ENCODE data around the gene NEIL3. TPM values are rescaled to one million over a fixed set of nuclear protein-coding genes. Genes with fewer than 3 reads are reported as not detected.

NEIL3 gene
- total RNA-seq, 1 donor from 2014 or later, result 0.11 TPM

DNA sequence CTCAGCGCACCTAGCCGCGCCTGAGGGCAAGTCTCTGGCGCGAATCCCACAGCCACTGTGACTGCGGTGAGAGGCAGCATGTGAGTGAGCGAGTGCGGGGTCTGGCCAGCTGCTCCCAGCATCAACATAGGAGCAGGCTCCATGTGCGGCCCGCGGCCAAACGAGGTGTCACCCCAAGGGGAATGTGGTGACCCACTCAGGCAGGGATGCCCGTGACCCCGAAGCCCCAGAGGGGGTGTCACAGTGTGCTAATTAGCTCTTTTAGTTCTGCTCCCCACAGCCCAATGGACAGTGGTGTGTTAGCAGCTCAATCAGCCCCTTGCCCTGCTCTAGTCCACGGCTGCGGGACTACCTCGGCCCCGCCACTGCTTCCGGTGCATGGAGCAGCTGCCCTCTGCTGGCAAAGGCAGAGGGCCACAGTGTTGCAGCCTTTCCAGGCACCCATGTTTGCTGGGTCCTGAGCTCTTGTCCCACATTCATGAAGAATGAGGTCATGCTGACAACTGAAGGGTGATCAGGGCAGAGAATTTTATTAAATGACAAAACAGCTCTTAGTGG lies 71.1 kb downstream of the NEIL3 start:
- Histone ChIP-seq H3K4me3 (no peak overlapping the region), H3K4me1 (no peaks in the 10 kb centered on the region), H3K27me3 (ENCODE audit: low read depth) (no peaks in the 10 kb centered on the region), H3K9me3 (replicated peaks) (no peaks in the 10 kb centered on the region), H3K27ac (replicated peaks) (no peak overlapping the region), H3K36me3 (no peaks in the 10 kb centered on the region)
- no peak for TF ChIP-seq CTCF (IDR thresholded peaks at IDR 0.05; ENCODE audit: borderline replicate concordance)
- DNase-seq, result no peak
- intact Hi-C loops (cut with micrococcal nuclease), result no loop called here

DNA sequence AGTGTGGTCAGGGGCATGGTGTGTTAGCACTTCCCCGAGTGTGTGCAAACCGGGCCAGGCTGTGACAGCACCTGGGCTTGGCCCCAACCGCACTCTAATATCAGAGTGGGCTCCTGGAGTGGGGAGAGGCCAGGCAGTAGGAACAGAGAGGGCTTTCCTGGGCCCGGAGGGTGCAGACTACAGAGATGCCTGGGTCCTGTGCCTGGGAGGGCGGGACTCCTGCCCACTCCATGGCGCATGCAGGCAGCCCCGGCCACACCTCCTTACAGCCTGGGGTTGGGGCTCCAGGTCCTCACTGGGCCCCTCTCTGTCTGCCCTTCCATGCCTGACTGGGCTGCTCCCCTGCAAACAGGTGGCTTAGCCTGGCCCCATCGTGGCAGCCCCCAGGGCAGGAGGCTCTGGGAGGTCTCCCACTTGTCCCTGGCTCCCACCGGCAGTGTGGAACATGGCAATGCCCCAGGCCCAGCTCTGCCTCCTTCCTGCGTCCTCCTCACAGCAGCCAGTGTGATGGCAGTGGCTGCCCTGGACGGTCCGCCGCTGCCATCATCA lies 72.2 kb downstream of the NEIL3 start:
- DNase-seq, result no peak
- Histone ChIP-seq H3K36me3 (no peaks in the 10 kb centered on the region), H3K4me3 (no peak overlapping the region), H3K27ac (replicated peaks) (no peak overlapping the region), H3K9me3 (replicated peaks) (no peaks in the 10 kb centered on the region), H3K4me1 (no peaks in the 10 kb centered on the region), H3K27me3 (ENCODE audit: low read depth) (no peaks in the 10 kb centered on the region)
- intact Hi-C loops (cut with micrococcal nuclease), result no loop called here
- no peak for TF ChIP-seq CTCF (IDR thresholded peaks at IDR 0.05; ENCODE audit: borderline replicate concordance)

DNA sequence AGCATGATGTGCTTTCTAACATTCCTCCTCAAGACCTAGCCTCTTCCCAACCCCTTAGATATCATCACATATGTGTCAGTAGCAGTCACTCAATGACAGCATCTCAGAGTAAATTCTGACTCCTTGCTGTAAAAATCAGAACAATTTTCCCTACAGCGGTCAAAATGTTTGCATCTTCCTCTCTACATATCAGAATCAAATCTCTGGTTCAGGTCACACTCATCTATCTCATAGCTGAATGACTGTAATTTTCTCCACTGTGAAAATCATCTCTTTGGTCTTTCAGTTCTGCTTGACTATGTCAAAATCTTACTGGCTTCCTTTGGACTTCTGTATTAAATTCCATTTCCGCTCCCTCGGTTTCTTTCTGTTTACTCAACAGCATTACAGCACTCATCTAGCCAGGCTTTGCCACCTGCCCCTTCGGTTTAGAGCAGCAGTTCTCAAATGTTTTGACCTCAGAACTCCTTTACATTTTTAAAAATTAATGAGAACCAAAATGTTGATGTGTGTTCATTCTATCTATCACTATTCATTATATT lies 75.3 kb downstream of the NEIL3 start:
- no peaks in the 10 kb centered on the region for H3K27me3 ChIP-seq (ENCODE audit: low read depth)
- H3K4me3 ChIP-seq, result no peak overlapping the region
- no peaks in the 10 kb centered on the region for H3K9me3 ChIP-seq (replicated peaks)
- no peaks in the 10 kb centered on the region for H3K36me3 ChIP-seq
- no peak for TF ChIP-seq CTCF (IDR thresholded peaks at IDR 0.05; ENCODE audit: borderline replicate concordance)
- DNase-seq, result no peak
- no peak overlapping the region for H3K27ac ChIP-seq (replicated peaks)
- intact Hi-C loops (cut with micrococcal nuclease), result no loop called here
- H3K4me1 ChIP-seq, result no peaks in the 10 kb centered on the region

DNA sequence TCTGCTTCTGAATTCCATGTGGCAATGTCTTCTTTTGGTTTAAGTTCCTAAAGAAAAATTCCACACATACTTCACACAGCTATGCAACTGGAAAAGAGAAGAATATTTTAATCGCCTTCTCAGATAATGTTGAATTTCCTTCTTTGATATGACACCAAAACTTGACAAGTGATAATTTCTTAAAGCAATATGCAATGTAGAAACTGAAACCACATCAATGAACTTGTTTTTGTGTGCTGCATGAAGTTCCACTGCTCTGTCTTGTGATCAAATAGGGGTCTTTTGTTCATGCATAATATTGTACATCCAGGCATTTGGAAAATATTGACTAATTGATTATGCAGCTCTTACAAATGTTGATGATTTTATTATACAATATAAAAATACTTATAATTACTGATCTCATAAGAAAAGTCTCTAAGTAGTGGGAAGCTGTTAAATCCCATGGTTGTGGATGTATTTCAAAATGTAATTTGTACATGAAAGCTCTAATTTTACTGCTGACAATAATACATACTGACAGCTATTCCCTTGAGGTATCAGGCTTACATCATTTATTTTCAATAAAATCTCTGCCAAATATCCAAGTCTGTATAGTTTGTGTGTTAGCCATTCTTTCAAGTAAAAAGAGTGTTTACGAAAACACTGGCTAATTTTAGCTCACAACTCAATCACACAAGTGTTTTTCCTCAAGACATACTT lies 76.1 kb downstream of the NEIL3 start:
- intact Hi-C loops (cut with micrococcal nuclease), result no loop called here
- H3K27me3 ChIP-seq (ENCODE audit: low read depth), result no peaks in the 10 kb centered on the region
- H3K4me1 ChIP-seq, result no peaks in the 10 kb centered on the region
- DNase-seq, result no peak
- no peak overlapping the region for H3K27ac ChIP-seq (replicated peaks)
- no peak overlapping the region for H3K4me3 ChIP-seq
- H3K36me3 ChIP-seq, result no peaks in the 10 kb centered on the region
- TF ChIP-seq CTCF (IDR thresholded peaks at IDR 0.05; ENCODE audit: borderline replicate concordance), result no peak
- H3K9me3 ChIP-seq (replicated peaks), result no peaks in the 10 kb centered on the region

GRCh38 chr4:177386278-177386815 lies 76.7 kb downstream of the NEIL3 start:
- no peaks in the 10 kb centered on the region for H3K36me3 ChIP-seq
- no peaks in the 10 kb centered on the region for H3K27me3 ChIP-seq (ENCODE audit: low read depth)
- H3K4me1 ChIP-seq, result no peaks in the 10 kb centered on the region
- no peak for TF ChIP-seq CTCF (IDR thresholded peaks at IDR 0.05; ENCODE audit: borderline replicate concordance)
- intact Hi-C loops (cut with micrococcal nuclease), result no loop called here
- DNase-seq, result no peak
- no peak overlapping the region for H3K27ac ChIP-seq (replicated peaks)
- H3K4me3 ChIP-seq, result no peak overlapping the region
- no peaks in the 10 kb centered on the region for H3K9me3 ChIP-seq (replicated peaks)

Measured in left ventricle myocardium inferior (tissue), 1 donor.